ENCODE measurements around the gene INPP4A. TPM values are rescaled to one million over a fixed set of nuclear protein-coding genes. Genes with fewer than 3 reads are reported as not detected.

Gene INPP4A
- total RNA-seq, 2 experiments from 2014 or later: 147 to 159 TPM

- Mint-ChIP-seq H3K27ac (no peak overlapping the region), H3K4me3 (no peak overlapping the region), H3K27me3 (no peaks in the 10 kb centered on the region), H3K9me3 (peaks cover 14% of the 10 kb centered on the region), H3K36me3 (peaks cover 55% of the 10 kb centered on the region), H3K4me1 (peaks cover 57% of the 10 kb centered on the region)
- no peak for DNase-seq
- ATAC-seq (ENCODE audit: low read depth): no peak
- POLR2A ChIA-PET: no interaction called here
Observed at GRCh38 chr2:98501223-98501622, 56.6 kb downstream of the INPP4A start.

GRCh38 chr2:98501876-98502275, 57.2 kb downstream of the INPP4A start:
- H3K36me3 Mint-ChIP-seq: peaks cover 51% of the 10 kb centered on the region
- no peak overlapping the region for H3K27ac Mint-ChIP-seq
- no peak overlapping the region for H3K4me3 Mint-ChIP-seq
- peaks cover 56% of the 10 kb centered on the region for H3K4me1 Mint-ChIP-seq
- H3K9me3 Mint-ChIP-seq: peaks cover 8% of the 10 kb centered on the region
- no peak for DNase-seq
- no peaks in the 10 kb centered on the region for H3K27me3 Mint-ChIP-seq
- ATAC-seq (ENCODE audit: low read depth): no peak
- POLR2A ChIA-PET: no interaction called here

- POLR2A ChIA-PET: no interaction called here
- DNase-seq: no peak
- no peak for ATAC-seq (ENCODE audit: low read depth)
- H3K27ac Mint-ChIP-seq: no peak overlapping the region
- H3K4me1 Mint-ChIP-seq: peaks cover 60% of the 10 kb centered on the region
- H3K9me3 Mint-ChIP-seq: peaks cover 2% of the 10 kb centered on the region
- no peaks in the 10 kb centered on the region for H3K27me3 Mint-ChIP-seq
- H3K36me3 Mint-ChIP-seq: peaks cover 42% of the 10 kb centered on the region
- no peak overlapping the region for H3K4me3 Mint-ChIP-seq
Observed at GRCh38 chr2:98502556-98503335, 58.1 kb downstream of the INPP4A start.

- H3K36me3 Mint-ChIP-seq: peaks cover 38% of the 10 kb centered on the region
- H3K4me1 Mint-ChIP-seq: peaks cover 64% of the 10 kb centered on the region
- H3K9me3 Mint-ChIP-seq: no peaks in the 10 kb centered on the region
- DNase-seq (no peak), ATAC-seq (ENCODE audit: low read depth) (no peak)
- H3K27ac Mint-ChIP-seq: peak overlapping the region; percentile 27
- H3K27me3 Mint-ChIP-seq: no peaks in the 10 kb centered on the region
- no peak overlapping the region for H3K4me3 Mint-ChIP-seq
- POLR2A ChIA-PET: interaction anchor here (0.7 to 1.9 kb wide), 2 partner anchors 16 to 39 kb away, joined by 3 to 6 read pairs; no protein-coding TSS in a partner anchor
Observed at GRCh38 chr2:98503481-98504105, 58.9 kb downstream of the INPP4A start.

- H3K36me3 Mint-ChIP-seq: peaks cover 36% of the 10 kb centered on the region
- DNase-seq (no peak), ATAC-seq (ENCODE audit: low read depth) (no peak)
- peaks cover 72% of the 10 kb centered on the region for H3K4me1 Mint-ChIP-seq
- POLR2A ChIA-PET: interaction anchor here (0.7 to 1.9 kb wide), 3 partner anchors 17 to 62 kb away, joined by 3 to 6 read pairs (median 3); no protein-coding TSS in a partner anchor
- H3K4me3 Mint-ChIP-seq: no peak overlapping the region
- no peaks in the 10 kb centered on the region for H3K9me3 Mint-ChIP-seq
- H3K27ac Mint-ChIP-seq: peak overlapping the region; percentile 54
- H3K27me3 Mint-ChIP-seq: no peaks in the 10 kb centered on the region
Observed at GRCh38 chr2:98504381-98505109, 59.9 kb downstream of the INPP4A start.

GRCh38 chr2:98505311-98505808, 60.7 kb downstream of the INPP4A start:
- H3K9me3 Mint-ChIP-seq: no peaks in the 10 kb centered on the region
- H3K4me3 Mint-ChIP-seq: no peak overlapping the region
- peak overlapping the region; percentile 37 for H3K27ac Mint-ChIP-seq
- DNase-seq: no peak
- peak; percentile 40 for ATAC-seq (ENCODE audit: low read depth)
- peaks cover 76% of the 10 kb centered on the region for H3K4me1 Mint-ChIP-seq
- POLR2A ChIA-PET: interaction anchor here (0.8 to 1.9 kb wide), 2 partner anchors 41 to 63 kb away, joined by 3 to 6 read pairs; no protein-coding TSS in a partner anchor
- peaks cover 34% of the 10 kb centered on the region for H3K36me3 Mint-ChIP-seq
- no peaks in the 10 kb centered on the region for H3K27me3 Mint-ChIP-seq

- Mint-ChIP-seq H3K4me1 (peaks cover 79% of the 10 kb centered on the region), H3K27ac (no peak overlapping the region), H3K36me3 (peaks cover 32% of the 10 kb centered on the region), H3K4me3 (no peak overlapping the region), H3K9me3 (no peaks in the 10 kb centered on the region), H3K27me3 (no peaks in the 10 kb centered on the region)
- no peak for DNase-seq
- no peak for ATAC-seq (ENCODE audit: low read depth)
- POLR2A ChIA-PET: no interaction called here
Observed at GRCh38 chr2:98505971-98506664, 61.5 kb downstream of the INPP4A start.

GRCh38 chr2:98506881-98507280, 62.2 kb downstream of the INPP4A start:
- Mint-ChIP-seq H3K27ac (no peak overlapping the region), H3K27me3 (no peaks in the 10 kb centered on the region), H3K4me1 (peaks cover 81% of the 10 kb centered on the region), H3K9me3 (no peaks in the 10 kb centered on the region), H3K4me3 (no peak overlapping the region), H3K36me3 (peaks cover 31% of the 10 kb centered on the region)
- ATAC-seq (ENCODE audit: low read depth): no peak
- POLR2A ChIA-PET: interaction anchor here (1.1 kb wide), 1 partner anchor 13 kb away, joined by 3 read pairs; no protein-coding TSS in a partner anchor
- DNase-seq: no peak

- H3K27me3 Mint-ChIP-seq: no peaks in the 10 kb centered on the region
- DNase-seq: no peak
- H3K27ac Mint-ChIP-seq: peak overlapping the region; percentile 64
- no peaks in the 10 kb centered on the region for H3K9me3 Mint-ChIP-seq
- H3K4me1 Mint-ChIP-seq: peaks cover 78% of the 10 kb centered on the region
- POLR2A ChIA-PET: interaction anchor here (0.6 to 2.0 kb wide), 3 partner anchors 14 to 95 kb away, joined by 3 to 8 read pairs (median 4); no protein-coding TSS in a partner anchor
- no peak overlapping the region for H3K4me3 Mint-ChIP-seq
- ATAC-seq (ENCODE audit: low read depth): no peak
- peaks cover 33% of the 10 kb centered on the region for H3K36me3 Mint-ChIP-seq
Observed at GRCh38 chr2:98507461-98507860, 62.8 kb downstream of the INPP4A start.

- H3K27ac Mint-ChIP-seq: peak overlapping the region; percentile 82
- peaks cover 75% of the 10 kb centered on the region for H3K4me1 Mint-ChIP-seq
- POLR2A ChIA-PET: interaction anchor here (0.6 to 2.0 kb wide), 4 partner anchors 15 to 95 kb away, joined by 3 to 8 read pairs (median 4); no protein-coding TSS in a partner anchor
- no peak for ATAC-seq (ENCODE audit: low read depth)
- H3K4me3 Mint-ChIP-seq: peak overlapping the region; percentile 38
- no peak for DNase-seq
- no peaks in the 10 kb centered on the region for H3K9me3 Mint-ChIP-seq
- no peaks in the 10 kb centered on the region for H3K27me3 Mint-ChIP-seq
- H3K36me3 Mint-ChIP-seq: peaks cover 37% of the 10 kb centered on the region
Observed at GRCh38 chr2:98507891-98508708, 63.4 kb downstream of the INPP4A start.

GRCh38 chr2:98508709-98509066, 64.0 kb downstream of the INPP4A start:
- ATAC-seq (ENCODE audit: low read depth) (peak; percentile 81), DNase-seq (peak; percentile 47)
- Mint-ChIP-seq H3K27me3 (no peaks in the 10 kb centered on the region), H3K36me3 (peaks cover 36% of the 10 kb centered on the region), H3K4me3 (peak overlapping the region; percentile 38), H3K4me1 (peaks cover 75% of the 10 kb centered on the region), H3K27ac (peak overlapping the region; percentile 82), H3K9me3 (no peaks in the 10 kb centered on the region)
- POLR2A ChIA-PET: interaction anchor here (0.6 to 2.0 kb wide), 3 partner anchors 43 to 61 kb away, joined by 4 to 8 read pairs (median 4); no protein-coding TSS in a partner anchor
